H9 (cell line): ENCODE measurements around the gene MCRIP2. TPM values are rescaled to one million over a fixed set of nuclear protein-coding genes. Genes with fewer than 3 reads are reported as not detected.

Source experiments
- DNase-seq: peaks from one replicate; pipeline ENCODE4 v3.0.0-alpha.2; 2017
- H2AFZ ChIP-seq: one replicate; pipeline ENCODE4 v1.6.1; 2013; ENCODE audit warnings: mild to moderate bottlenecking, low read length, control low read depth, moderate library complexity
- H2AK5ac ChIP-seq: 2 replicates; pipeline ENCODE4 v1.6.1; 2013; ENCODE audit warnings: low read length, control low read depth, mixed read lengths; ENCODE audit not compliant: insufficient read length
- H2BK120ac ChIP-seq: one replicate; pipeline ENCODE4 v1.6.1; 2013; ENCODE audit warnings: low read depth, mild to moderate bottlenecking, low read length, control low read depth, inconsistent platforms; ENCODE audit not compliant: poor library complexity, severe bottlenecking
- H2BK12ac ChIP-seq: 2 replicates; pipeline ENCODE4 v1.6.1; 2013; ENCODE audit warnings: low read length, control low read depth, mixed read lengths, low read depth; ENCODE audit not compliant: insufficient read length
- H2BK15ac ChIP-seq: 2 replicates; pipeline ENCODE4 v1.6.1; 2013; ENCODE audit warnings: low read depth, low read length, control low read depth
- H2BK20ac ChIP-seq: one replicate; pipeline ENCODE4 v1.6.1; 2013; ENCODE audit warnings: low read depth, mild to moderate bottlenecking, low read length, control low read depth, inconsistent platforms; ENCODE audit not compliant: poor library complexity, severe bottlenecking
- H2BK5ac ChIP-seq: 2 replicates; pipeline ENCODE4 v1.6.1; 2013; ENCODE audit warnings: low read length, control low read depth, mixed read lengths; ENCODE audit not compliant: insufficient read length
- H3K14ac ChIP-seq: 2 replicates; pipeline ENCODE4 v1.6.1; 2013; ENCODE audit warnings: low read length, control low read depth; ENCODE audit not compliant: insufficient read depth
- H3K18ac ChIP-seq: 2 replicates; pipeline ENCODE4 v1.6.1; 2013; ENCODE audit warnings: low read depth, mild to moderate bottlenecking, mixed read lengths, low read length, control low read depth; ENCODE audit not compliant: insufficient read length
- H3K23ac ChIP-seq: 2 replicates; pipeline ENCODE4 v1.6.1; 2013; ENCODE audit warnings: low read length, control low read depth, mixed read lengths, low read depth; ENCODE audit not compliant: insufficient read length
- H3K23me2 ChIP-seq: 2 replicates; pipeline ENCODE4 v1.6.1; 2013; ENCODE audit warnings: low read depth, mild to moderate bottlenecking, mixed read lengths, low read length, control low read depth; ENCODE audit not compliant: insufficient read length, poor library complexity, severe bottlenecking
- H3K27ac ChIP-seq: 2 replicates; pipeline ENCODE4 v1.5.1; 2013; ENCODE audit warnings: low read length, control low read depth, mixed read lengths, low read depth; ENCODE audit not compliant: insufficient read length
- H3K27me3 ChIP-seq: 2 replicates; pipeline ENCODE4 v1.6.1; 2013; ENCODE audit warnings: low read length, control low read depth, inconsistent platforms; ENCODE audit not compliant: insufficient read depth
- H3K4ac ChIP-seq: 2 replicates; pipeline ENCODE4 v1.6.1; 2013; ENCODE audit warnings: low read depth, mild to moderate bottlenecking, control low read depth, inconsistent platforms, low read length, moderate library complexity
- H3K4me1 ChIP-seq: 2 replicates; pipeline ENCODE4 v1.6.1; 2013; ENCODE audit warnings: low read length, control low read depth, inconsistent platforms; ENCODE audit not compliant: insufficient read depth
- H3K4me2 ChIP-seq: 2 replicates; pipeline ENCODE4 v1.6.1; 2013; ENCODE audit warnings: low read length, control low read depth, mixed read lengths; ENCODE audit not compliant: insufficient read length, insufficient read depth
- H3K56ac ChIP-seq: 2 replicates; pipeline ENCODE4 v1.6.1; 2013; ENCODE audit warnings: low read depth, mild to moderate bottlenecking, mixed read lengths, low read length, control low read depth; ENCODE audit not compliant: insufficient read length
- H3K79me1 ChIP-seq: 2 replicates; pipeline ENCODE4 v1.6.1; 2013; ENCODE audit warnings: low read depth, mild to moderate bottlenecking, moderate library complexity, low read length, control low read depth, inconsistent platforms; ENCODE audit not compliant: insufficient read depth, poor library complexity, severe bottlenecking
- H3K79me2 ChIP-seq: 2 replicates; pipeline ENCODE4 v1.6.1; 2013; ENCODE audit warnings: low read length, control low read depth, inconsistent platforms; ENCODE audit not compliant: insufficient read depth
- H3K9ac ChIP-seq: 2 replicates; pipeline ENCODE4 v1.6.1; 2013; ENCODE audit warnings: low read length, control low read depth, mixed read lengths; ENCODE audit not compliant: insufficient read length; ENCODE audit errors: extremely low read depth
- H3K9me3 ChIP-seq: one replicate; pipeline ENCODE4 v1.6.1; 2013; ENCODE audit warnings: low read depth, low read length, inconsistent platforms; ENCODE audit not compliant: control insufficient read depth
- H3T11ph ChIP-seq: one replicate; pipeline ENCODE4 v1.6.1; 2013; ENCODE audit warnings: mild to moderate bottlenecking, low read length, control low read depth, inconsistent platforms
- H4K20me1 ChIP-seq: one replicate; pipeline ENCODE4 v1.6.1; 2013; ENCODE audit not compliant: control insufficient read depth, insufficient read length, insufficient read depth
- H4K5ac ChIP-seq: 2 replicates; pipeline ENCODE4 v1.6.1; 2013; ENCODE audit warnings: low read depth, mild to moderate bottlenecking, mixed read lengths, low read length, control low read depth; ENCODE audit not compliant: insufficient read length
- H4K8ac ChIP-seq: replicated peaks from 2 replicates; pipeline ENCODE4 v1.6.1; 2013; ENCODE audit warnings: low read length, control low read depth, mixed read lengths, low read depth; ENCODE audit not compliant: insufficient read length
- H4K91ac ChIP-seq: 2 replicates; pipeline ENCODE4 v1.6.1; 2013; ENCODE audit warnings: low read depth, mild to moderate bottlenecking, moderate library complexity, mixed read lengths, low read length, control low read depth; ENCODE audit not compliant: insufficient read length
- H3K27ac Mint-ChIP-seq, 3 experiments: 2 replicates in 2 of 3; 3 replicates in 1 of 3; pipeline ENCODE4 v1.8.0; 2020 to 2021; ENCODE audit warnings: mixed read lengths in 3 of 3, mild to moderate bottlenecking in 1 of 3, moderate library complexity in 1 of 3
- H3K27me3 Mint-ChIP-seq: 2 replicates; pipeline ENCODE4 v1.8.0; 2021; ENCODE audit warnings: low read depth, mild to moderate bottlenecking, moderate library complexity, mixed read lengths
- H3K36me3 Mint-ChIP-seq, 3 experiments: 2 replicates in 2 of 3; 3 replicates in 1 of 3; pipeline ENCODE4 v1.8.0; 2020 to 2021; ENCODE audit warnings: low read depth in 3 of 3, mixed read lengths in 3 of 3; ENCODE audit not compliant: insufficient read depth in 1 of 3
- H3K4me1 Mint-ChIP-seq, 2 experiments: 2 replicates each; pipeline ENCODE4 v1.8.0; 2020; ENCODE audit warnings: mixed read lengths in 2 of 2
- H3K4me3 Mint-ChIP-seq, 2 experiments: 2 replicates in 1 of 2; 3 replicates in 1 of 2; pipeline ENCODE4 v1.8.0; 2020 to 2021; ENCODE audit warnings: mild to moderate bottlenecking in 2 of 2, mixed read lengths in 2 of 2, moderate library complexity in 1 of 2
- H3K9me3 Mint-ChIP-seq, 2 experiments: 2 replicates in 1 of 2; 3 replicates in 1 of 2; pipeline ENCODE4 v1.8.0; 2020; ENCODE audit warnings: mild to moderate bottlenecking in 2 of 2, mixed read lengths in 2 of 2, moderate library complexity in 1 of 2
- CTCF ChIP-seq: fragments of 200-600 bp; sonication (generic); conservative IDR thresholded peaks from 3 replicates; pipeline ENCODE4 v1.8.0; 2021; ENCODE audit warnings: antibody characterized with exemption, mild to moderate bottlenecking
- WGBS: extraction: QIAGEN DNeasy Blood & Tissue Kit; methylation state at CpG from one replicate; pipeline ENCODE4 v1.1.7; 2013; ENCODE audit warnings: missing lambda C conversion rate, low lambda C conversion rate, mixed read lengths; ENCODE audit not compliant: insufficient read length; ENCODE audit errors: extremely low coverage; 5-methylcytosine and 5-hydroxymethylcytosine counted together
- total RNA-seq: library from RNA; stranded (reverse); gene quantifications from 2 replicates; pipeline ENCODE4 v1.2.1, GENCODE V29; 2021

The MCRIP2 gene
- total RNA-seq, 1 experiment from 2014 or later: 52.5 TPM

- Histone ChIP-seq H3K4ac (no peak overlapping the region), H2AK5ac (no peak overlapping the region), H3K23me2 (no peaks in the 10 kb centered on the region), H3K9me3 (no peaks in the 10 kb centered on the region), H2BK20ac (no peak overlapping the region), H3K27ac (no peak overlapping the region), H2BK12ac (no peak overlapping the region), H3K4me2 (no peak overlapping the region), H3K56ac (no peak overlapping the region), H3K9ac (no peak overlapping the region), H2AFZ (no peak overlapping the region), H3T11ph (no peak overlapping the region), H3K14ac (no peak overlapping the region; the same call in 1 of the 2 replicates), H4K20me1 (no peaks in the 10 kb centered on the region), H3K18ac (no peak overlapping the region), H3K27me3 (no peaks in the 10 kb centered on the region), H2BK15ac (no peak overlapping the region), H2BK120ac (no peak overlapping the region), H3K79me2 (no peaks in the 10 kb centered on the region; the same call in 1 of the 2 replicates), H3K23ac (no peak overlapping the region), H4K91ac (no peak overlapping the region), H4K8ac (no peak overlapping the region), H4K5ac (no peak overlapping the region), H3K4me1 (no peaks in the 10 kb centered on the region), H2BK5ac (no peak overlapping the region), H3K79me1 (no peaks in the 10 kb centered on the region)
- no CpG with 5 or more reads among the region's 43 CpGs for whole genome bisulfite sequencing
- Mint-ChIP-seq H3K4me3 (no peak overlapping the region), H3K9me3 (peaks cover 0 to 5% of the 10 kb centered on the region in 2 experiments; a peak in 3 of 5 replicates), H3K4me1 (0 out of 4 replicates have a peak, but pooled peaks cover 0 to 3% of the 10 kb centered on the region in 2 experiments), H3K36me3 (peaks cover 11 to 24% (median 19%) of the 10 kb centered on the region in 3 experiments; a peak in 6 of 7 replicates), H3K27me3 (peaks cover 9% of the 10 kb centered on the region), H3K27ac (no peak overlapping the region)
- no peak for DNase-seq
- no peak for TF ChIP-seq CTCF
These were observed 42.5 kb upstream of the MCRIP2 start for GRCh38 chr16:598823-599739.
